Esophagus squamous epithelium (tissue), 4 donors: ENCODE measurements around the gene AADACL4.

ENCODE experiments used
- POLR2A ChIP-seq, 4 donors: fragments of 450-650 bp; IDR thresholded peaks; one replicate each; pipeline ENCODE4 v1.6.1; 2017; ENCODE audit warnings: antibody characterized with exemption in 4 of 4, mild to moderate bottlenecking in 4 of 4, moderate library complexity in 3 of 4
- TF ChIP-seq, protein P1 (sequence below), 6 experiments: fragments of 450-650 bp in 4 of 6; fragments of 200-600 bp in 2 of 6; sonication (generic) in 2 of 6; IDR thresholded peaks; one replicate each; pipeline ENCODE4 v1.5.1; 2016 to 2019; ENCODE audit warnings: antibody characterized with exemption in 6 of 6, mild to moderate bottlenecking in 4 of 6, moderate library complexity in 4 of 6

- TF ChIP-seq POLR2A (IDR thresholded peaks at IDR 0.05) = no peak
- TF ChIP-seq, protein P1, sequence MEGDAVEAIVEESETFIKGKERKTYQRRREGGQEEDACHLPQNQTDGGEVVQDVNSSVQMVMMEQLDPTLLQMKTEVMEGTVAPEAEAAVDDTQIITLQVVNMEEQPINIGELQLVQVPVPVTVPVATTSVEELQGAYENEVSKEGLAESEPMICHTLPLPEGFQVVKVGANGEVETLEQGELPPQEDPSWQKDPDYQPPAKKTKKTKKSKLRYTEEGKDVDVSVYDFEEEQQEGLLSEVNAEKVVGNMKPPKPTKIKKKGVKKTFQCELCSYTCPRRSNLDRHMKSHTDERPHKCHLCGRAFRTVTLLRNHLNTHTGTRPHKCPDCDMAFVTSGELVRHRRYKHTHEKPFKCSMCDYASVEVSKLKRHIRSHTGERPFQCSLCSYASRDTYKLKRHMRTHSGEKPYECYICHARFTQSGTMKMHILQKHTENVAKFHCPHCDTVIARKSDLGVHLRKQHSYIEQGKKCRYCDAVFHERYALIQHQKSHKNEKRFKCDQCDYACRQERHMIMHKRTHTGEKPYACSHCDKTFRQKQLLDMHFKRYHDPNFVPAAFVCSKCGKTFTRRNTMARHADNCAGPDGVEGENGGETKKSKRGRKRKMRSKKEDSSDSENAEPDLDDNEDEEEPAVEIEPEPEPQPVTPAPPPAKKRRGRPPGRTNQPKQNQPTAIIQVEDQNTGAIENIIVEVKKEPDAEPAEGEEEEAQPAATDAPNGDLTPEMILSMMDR (IDR thresholded peaks at IDR 0.05) = no peak
These were observed 40.7 kb upstream of the AADACL4 start for GRCh38 chr1:12603224-12603623.
